Gastroesophageal sphincter (tissue), 3 donors: ENCODE data around the gene MYO3B.

Experiments used
- CTCF ChIP-seq, 4 experiments: fragments of 200-600 bp in 2 of 4; fragments of 450-650 bp in 2 of 4; sonication (generic) in 1 of 4; IDR thresholded peaks; one replicate each; pipeline ENCODE4 v1.5.1; 2017 to 2019; ENCODE audit warnings: antibody characterized with exemption in 4 of 4, mild to moderate bottlenecking in 2 of 4, moderate library complexity in 2 of 4
- EP300 ChIP-seq: sonication (generic); formaldehyde crosslinking; IDR thresholded peaks from one replicate; pipeline ENCODE4 v1.6.1; 2017; ENCODE audit warnings: antibody characterized with exemption, mild to moderate bottlenecking
- POLR2A ChIP-seq, 2 donors: fragments of 450-650 bp; IDR thresholded peaks; one replicate each; pipeline ENCODE4 v1.6.1; 2017; ENCODE audit warnings: antibody characterized with exemption in 2 of 2, mild to moderate bottlenecking in 2 of 2, moderate library complexity in 1 of 2

GRCh38 chr2:170391018-170391417 is 213.1 kb downstream of the MYO3B start:
- TF ChIP-seq EP300, result no peak
- TF ChIP-seq CTCF (IDR thresholded peaks at IDR 0.05), result no peak
- TF ChIP-seq POLR2A (IDR thresholded peaks at IDR 0.05), result no peak
